GM12865 (cell line): ENCODE measurements around the gene NSUN4.
"Not testable (repeated sequence)": the region's sequence is repeated elsewhere in the genome, so short reads cannot be mapped to it uniquely, and the experiment has no call there.

Experiments used
- DNase-seq: peaks from one replicate; pipeline ENCODE4 v3.0.0; 2010; ENCODE audit warnings: low read depth
- H3K4me3 ChIP-seq: 2 replicates; pipeline ENCODE4 v1.5.1; 2011; ENCODE audit warnings: mild to moderate bottlenecking, low read depth, low read length, control low read depth
- TF ChIP-seq, protein P1 (sequence below): IDR thresholded peaks from 2 replicates; pipeline ENCODE4 v1.5.1; 2011; ENCODE audit warnings: low read length, control low read depth, low read depth, inconsistent platforms; ENCODE audit not compliant: insufficient read depth; ENCODE audit errors: missing control alignments

The NSUN4 gene

DNA sequence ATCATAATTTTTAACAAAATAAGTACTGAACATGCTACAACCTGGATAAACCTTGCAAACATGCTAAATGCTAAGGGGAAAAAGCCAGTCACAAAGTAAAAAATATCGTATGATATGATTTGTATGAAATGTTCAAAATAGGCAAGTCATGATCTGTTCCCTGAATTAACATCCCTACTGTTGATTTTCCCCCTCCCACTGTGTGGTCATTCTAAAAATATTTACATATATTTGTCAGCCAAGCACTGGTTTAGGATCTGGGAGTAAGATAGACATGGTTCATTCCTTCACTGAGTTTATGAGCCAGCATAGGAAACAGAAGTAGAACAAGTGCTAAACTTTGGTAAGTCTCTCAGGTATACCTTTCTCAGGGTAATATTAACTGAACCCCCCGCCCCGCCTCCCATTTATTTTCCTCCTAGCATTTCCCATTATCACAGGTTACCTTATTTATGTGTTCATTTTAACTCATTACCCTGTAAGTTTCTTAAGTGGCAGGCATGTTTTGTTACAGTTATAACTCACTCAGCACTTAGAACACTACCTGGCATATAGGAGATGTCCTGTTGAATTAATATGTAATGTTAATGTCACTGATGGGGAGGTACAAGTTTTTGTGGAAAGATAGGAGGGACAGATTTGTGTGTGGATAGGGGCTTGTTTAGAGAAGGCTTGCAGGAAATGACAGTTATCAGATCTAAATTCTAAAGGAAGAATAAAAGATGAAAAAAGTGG, 24.8 kb upstream of the NSUN4 start:
- TF ChIP-seq, protein P1, sequence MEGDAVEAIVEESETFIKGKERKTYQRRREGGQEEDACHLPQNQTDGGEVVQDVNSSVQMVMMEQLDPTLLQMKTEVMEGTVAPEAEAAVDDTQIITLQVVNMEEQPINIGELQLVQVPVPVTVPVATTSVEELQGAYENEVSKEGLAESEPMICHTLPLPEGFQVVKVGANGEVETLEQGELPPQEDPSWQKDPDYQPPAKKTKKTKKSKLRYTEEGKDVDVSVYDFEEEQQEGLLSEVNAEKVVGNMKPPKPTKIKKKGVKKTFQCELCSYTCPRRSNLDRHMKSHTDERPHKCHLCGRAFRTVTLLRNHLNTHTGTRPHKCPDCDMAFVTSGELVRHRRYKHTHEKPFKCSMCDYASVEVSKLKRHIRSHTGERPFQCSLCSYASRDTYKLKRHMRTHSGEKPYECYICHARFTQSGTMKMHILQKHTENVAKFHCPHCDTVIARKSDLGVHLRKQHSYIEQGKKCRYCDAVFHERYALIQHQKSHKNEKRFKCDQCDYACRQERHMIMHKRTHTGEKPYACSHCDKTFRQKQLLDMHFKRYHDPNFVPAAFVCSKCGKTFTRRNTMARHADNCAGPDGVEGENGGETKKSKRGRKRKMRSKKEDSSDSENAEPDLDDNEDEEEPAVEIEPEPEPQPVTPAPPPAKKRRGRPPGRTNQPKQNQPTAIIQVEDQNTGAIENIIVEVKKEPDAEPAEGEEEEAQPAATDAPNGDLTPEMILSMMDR: no peak
- H3K4me3 ChIP-seq: no peak overlapping the region
- no peak for DNase-seq

DNA sequence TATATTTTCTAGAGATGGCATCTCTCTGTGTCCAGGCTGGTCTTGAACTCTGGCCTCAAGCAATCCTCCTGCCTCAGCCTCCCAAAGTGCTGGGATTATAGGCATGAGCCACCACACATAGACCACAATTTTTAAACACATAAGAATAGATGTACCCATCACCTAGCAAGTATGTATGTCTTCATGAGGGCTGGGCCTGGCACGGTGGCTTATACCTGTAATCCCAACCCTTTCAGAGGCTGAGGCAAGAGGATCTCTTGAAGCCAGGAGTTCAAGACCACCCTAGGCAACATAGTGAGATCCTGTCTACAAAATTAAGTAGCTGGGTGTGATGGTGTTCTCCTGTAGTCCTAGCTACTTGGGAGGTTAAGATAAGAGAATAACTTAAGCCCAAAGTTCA, 23.3 kb upstream of the NSUN4 start:
- DNase-seq: no peak
- no peak overlapping the region for H3K4me3 ChIP-seq
- TF ChIP-seq, protein P1: no peak

DNA sequence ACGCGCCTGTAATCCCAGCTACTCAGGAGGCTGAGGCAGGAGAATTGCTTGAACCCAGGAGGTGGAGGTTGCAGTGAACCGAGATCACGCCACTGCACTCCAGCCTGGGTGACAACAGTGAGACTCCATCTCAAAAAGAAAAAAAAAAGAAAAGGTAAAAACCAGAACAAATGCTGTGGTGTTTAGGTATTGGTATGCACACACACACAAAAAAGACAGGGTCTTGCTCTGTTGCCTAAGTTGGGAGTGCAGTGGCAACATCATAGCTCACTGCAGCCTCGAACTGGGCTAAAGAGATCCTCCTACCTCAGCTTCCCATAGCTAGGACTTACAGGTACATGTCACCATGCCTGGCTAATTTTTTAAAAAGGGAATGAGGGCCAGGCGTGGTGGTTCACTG, 21.3 kb upstream of the NSUN4 start:
- not testable (repeated sequence) for H3K4me3 ChIP-seq, DNase-seq

DNA sequence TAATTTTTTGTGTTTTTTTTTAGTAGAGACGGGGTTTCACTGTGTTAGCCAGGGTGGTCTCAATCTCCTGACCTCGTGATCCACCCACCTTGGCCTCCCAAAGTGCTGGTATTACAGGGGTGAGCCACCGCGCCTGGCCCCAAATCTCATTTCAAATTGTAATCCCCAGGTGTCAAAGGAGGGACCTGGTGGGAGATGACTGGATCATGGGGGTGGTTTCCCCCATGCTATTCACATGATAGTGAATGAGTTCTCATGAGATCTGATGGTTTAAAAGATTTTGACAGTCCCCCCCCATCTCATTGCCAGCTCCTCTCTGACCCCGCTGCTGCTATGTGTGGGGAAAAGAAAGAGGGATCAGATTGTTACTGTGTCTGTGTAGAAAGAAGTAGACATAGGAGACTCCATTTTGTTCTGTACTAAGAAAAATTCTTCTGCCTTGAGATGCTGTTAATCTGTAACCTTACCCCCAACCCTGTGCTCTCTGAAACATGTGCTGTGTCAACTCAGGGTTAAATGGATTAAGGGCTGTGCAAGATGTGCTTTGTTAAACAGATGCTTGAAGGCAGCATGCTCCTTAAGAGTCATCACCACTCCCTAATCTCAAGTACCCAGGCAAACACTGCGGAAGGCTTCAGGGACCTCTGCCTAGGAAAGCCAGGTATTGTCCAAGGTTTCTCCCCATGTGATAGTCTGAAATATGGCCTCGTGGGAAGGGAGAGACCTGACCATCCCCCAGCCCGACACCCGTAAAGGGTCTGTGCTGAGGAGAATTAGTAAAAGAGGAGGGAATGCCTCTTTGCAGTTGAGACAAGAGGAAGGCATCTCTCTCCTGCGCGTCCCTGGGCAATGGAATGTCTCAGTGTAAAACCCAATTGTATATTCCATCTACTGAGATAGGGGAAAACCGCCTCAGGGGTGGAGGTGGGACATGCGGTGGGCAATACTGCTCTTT, 20.4 kb upstream of the NSUN4 start:
- H3K4me3 ChIP-seq, DNase-seq: not testable (repeated sequence)

DNA sequence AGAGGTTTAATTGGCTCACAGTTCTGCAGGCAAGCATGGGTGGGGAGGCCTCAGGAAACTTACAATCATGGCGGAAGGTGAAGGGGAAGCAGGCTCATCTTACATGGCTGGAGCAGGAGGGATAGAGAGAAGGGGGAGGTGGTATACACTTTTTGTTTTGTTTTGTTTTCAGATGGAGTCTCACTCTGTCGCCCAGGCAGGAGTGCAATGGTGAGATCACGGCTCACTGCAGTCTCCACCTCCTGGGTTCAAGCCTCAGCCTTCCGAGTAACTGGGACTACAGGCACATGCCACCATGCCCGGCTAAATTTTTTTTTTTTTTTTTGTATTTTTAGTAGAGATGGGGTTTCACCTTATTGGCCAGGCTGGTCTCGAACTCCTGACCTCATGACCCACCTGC, 18.4 kb upstream of the NSUN4 start:
- H3K4me3 ChIP-seq, DNase-seq: not testable (repeated sequence)

DNA sequence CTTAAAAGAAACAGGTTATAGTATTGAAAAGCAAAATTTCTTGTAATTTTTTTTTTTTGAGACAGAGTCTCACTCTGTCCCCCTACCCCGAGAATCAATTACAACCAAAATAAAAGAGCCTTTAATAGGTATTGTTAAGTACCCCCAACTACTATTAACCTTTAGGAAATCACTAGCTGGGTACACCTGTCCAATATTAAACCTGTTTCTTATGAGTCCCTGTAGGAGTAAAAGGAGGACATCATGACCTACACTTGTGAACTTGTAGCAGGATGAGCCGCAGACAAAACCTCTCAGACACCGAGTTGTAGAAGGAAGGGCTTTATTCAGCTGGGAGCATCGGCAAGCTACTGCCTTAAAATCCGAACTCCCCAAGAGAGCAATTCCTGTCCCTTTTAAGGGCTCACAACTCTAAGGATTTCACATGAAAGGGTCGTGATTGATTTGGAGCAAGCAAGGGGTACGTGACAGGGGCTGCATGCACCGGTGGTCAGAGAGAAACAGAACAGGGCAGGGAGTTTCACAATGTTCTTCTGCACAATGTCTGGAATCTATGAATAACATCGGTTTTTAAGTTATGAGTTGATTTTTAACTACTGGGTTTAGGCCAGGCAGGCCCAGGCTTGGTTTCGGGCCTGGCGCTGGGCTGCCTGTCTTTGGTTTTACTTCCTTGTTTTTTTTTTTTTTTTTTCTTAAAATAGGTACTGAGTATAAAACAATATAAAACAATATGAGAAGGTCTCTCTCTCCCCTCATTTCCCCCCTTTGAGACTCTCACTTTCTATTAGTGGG, 15.1 kb upstream of the NSUN4 start:
- peak; percentile 77 for DNase-seq

DNA sequence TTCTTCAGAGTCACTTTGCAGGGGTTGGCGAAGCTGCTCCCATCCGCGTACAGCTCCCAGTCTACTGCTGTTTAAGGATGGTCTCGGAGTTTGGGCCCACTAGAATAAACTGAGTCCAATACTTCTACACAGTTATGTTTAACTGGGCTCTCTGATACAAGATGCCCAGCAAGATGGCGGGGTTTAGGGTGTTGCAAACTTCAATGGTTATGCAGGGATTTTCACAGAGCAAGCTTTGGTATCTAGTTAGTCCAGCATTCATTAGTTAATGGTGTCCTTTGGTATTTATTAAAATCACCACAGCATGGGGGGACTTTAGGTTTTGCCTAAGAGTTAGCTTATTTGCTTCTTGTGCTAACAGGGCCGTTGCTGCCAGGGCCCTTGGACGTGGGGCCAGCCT, 12.4 kb upstream of the NSUN4 start:
- peak overlapping the region; percentile 91 for H3K4me3 ChIP-seq
- DNase-seq: not testable (repeated sequence)

More for the DNA sequence above, 15.1 kb upstream of the NSUN4 start:
- peak overlapping the region; percentile 91 for H3K4me3 ChIP-seq

DNA sequence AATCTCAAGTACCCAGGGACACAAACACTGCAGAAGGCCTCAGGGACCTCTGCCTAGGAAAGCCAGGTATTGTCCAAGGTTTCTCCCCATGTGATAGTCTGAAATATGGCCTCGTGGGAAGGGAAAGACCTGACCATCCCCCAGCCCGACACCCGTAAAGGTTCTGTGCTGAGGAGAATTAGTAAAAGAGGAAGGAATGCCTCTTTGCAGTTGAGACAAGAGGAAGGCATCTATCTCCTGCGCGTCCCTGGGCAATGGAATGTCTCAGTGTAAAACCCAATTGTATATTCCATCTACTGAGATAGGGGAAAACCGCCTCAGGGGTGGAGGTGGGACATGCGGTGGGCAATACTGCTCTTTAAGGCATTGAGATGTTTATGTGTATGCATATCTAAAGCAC, 10.8 kb upstream of the NSUN4 start:
- H3K4me3 ChIP-seq: peak overlapping the region; percentile 91
- DNase-seq: not testable (repeated sequence)

DNA sequence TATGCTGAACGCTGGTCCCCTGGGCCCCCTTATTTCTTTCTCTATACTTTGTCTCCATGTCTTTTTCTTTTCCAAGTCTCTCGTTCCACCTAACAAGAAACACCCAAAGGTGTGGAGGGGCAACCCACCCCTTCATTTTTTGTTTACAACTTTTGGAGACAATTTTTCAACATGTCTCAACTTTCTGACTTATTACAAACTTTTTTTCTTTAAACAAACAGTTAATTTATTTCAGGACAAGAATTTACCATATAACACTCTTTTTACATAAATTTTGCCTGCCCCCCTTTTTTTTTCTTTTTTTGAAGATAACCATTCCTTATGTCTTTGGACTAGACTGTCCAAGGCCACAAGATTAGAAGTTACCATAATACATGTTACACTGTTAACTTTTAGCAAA, 10.2 kb upstream of the NSUN4 start:
- DNase-seq: not testable (repeated sequence)
- peak overlapping the region; percentile 91 for H3K4me3 ChIP-seq

DNA sequence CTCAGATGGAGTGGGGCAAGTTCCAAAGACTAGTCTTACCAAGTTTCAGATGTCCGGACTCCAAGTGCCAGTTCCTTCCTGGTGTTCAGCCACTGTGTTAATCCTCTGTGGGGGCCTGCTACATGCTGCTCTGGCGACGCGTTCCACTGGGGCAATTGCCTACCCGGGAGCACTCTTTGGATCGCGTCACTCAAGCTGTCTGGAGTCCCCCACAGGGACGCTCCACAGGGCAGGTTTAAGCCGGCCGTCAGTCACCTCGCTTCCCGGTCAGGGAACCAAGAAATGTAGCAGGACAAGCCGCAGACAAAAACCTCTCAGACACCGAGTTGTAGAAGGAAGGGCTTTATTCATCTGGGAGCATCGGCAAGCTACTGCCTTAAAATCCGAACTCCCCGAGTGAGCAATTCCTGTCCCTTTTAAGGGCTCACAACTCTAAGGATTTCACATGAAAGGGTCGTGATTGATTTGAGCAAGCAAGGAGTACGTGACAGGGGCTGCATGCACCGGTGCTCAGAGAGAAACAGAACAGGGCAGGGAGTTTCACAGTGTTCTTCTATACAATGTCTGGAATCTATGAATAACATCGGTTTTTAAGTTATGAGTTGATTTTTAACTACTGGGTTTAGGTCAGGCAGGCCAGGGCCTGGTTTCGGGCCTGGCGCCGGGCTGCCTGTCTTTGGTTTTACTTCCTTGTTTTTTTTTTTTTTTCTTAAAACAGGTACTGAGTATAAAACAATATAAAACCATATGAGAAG, 8.6 kb upstream of the NSUN4 start:
- peak overlapping the region; percentile 91 for H3K4me3 ChIP-seq
- peak; percentile 84 for DNase-seq
